ENCODE data around the gene TRIM34.

- no peak for TF ChIP-seq FOXP1 (CRISPR knock-in tag; IDR thresholded peaks at IDR 0.05; ENCODE audit: borderline replicate concordance)
- no peak for TF ChIP-seq CTCF (IDR thresholded peaks at IDR 0.05)
- no peak for TF ChIP-seq CBFB (CRISPR knock-in tag; IDR thresholded peaks at IDR 0.05; ENCODE audit: low read depth)
- no peak for TF ChIP-seq MLX (CRISPR knock-in tag; IDR thresholded peaks at IDR 0.05)
- TF ChIP-seq TEAD1 (CRISPR knock-in tag; IDR thresholded peaks at IDR 0.05) = no peak
- no peak for TF ChIP-seq EMX1 (CRISPR knock-in tag; IDR thresholded peaks at IDR 0.05)
- no peak for TF ChIP-seq ESRRA (CRISPR knock-in tag; IDR thresholded peaks at IDR 0.05; ENCODE audit: borderline replicate concordance)
- TF ChIP-seq MAX (CRISPR knock-in tag; IDR thresholded peaks at IDR 0.05) = no peak
- TF ChIP-seq FOXK1 (CRISPR knock-in tag; IDR thresholded peaks at IDR 0.05) = no peak
- TF ChIP-seq IRF2 (CRISPR knock-in tag; IDR thresholded peaks at IDR 0.05; ENCODE audit: borderline replicate concordance, low read depth) = no peak
Measured at GRCh38 chr11:5671831-5672230, 47.0 kb downstream of the TRIM34 start.
